Prostate gland (tissue), 2 donors: ENCODE results near the gene BAZ1B. TPM values are rescaled to one million over a fixed set of nuclear protein-coding genes. Genes with fewer than 3 reads are reported as not detected.
"Not testable (repeated sequence)": the region's sequence is repeated elsewhere in the genome, so short reads cannot be mapped to it uniquely, and the experiment has no call there.

Source experiments
- DNase-seq: peaks from one replicate; pipeline ENCODE4 v3.0.0-alpha.2; 2019; ENCODE audit warnings: low spot score
- H3K27ac ChIP-seq, 2 donors: fragments of 200-600 bp; sonication (generic); 2 replicates each; pipeline ENCODE4 v1.5.1; 2017 to 2019
- H3K27me3 ChIP-seq: fragments of 200-600 bp; sonication (generic); replicated peaks from 2 replicates; pipeline ENCODE4 v1.5.1; 2019; ENCODE audit not compliant: insufficient read depth
- H3K36me3 ChIP-seq, 2 donors: fragments of 200-600 bp; sonication (generic); 1 replicate in 1 of 2; 2 replicates in 1 of 2; pipeline versions ENCODE4 v1.5.1 to v1.8.1; 2017 to 2019
- H3K4me1 ChIP-seq: fragments of 200-600 bp; sonication (generic); replicated peaks from 2 replicates; pipeline ENCODE4 v1.5.1; 2019
- H3K4me3 ChIP-seq, 2 donors: fragments of 200-600 bp; sonication (generic); 2 replicates each; pipeline ENCODE4 v1.5.1; 2017 to 2019
- H3K9me3 ChIP-seq: fragments of 200-600 bp; sonication (generic); 2 replicates; pipeline ENCODE4 v1.5.1; 2017
- POLR2A ChIP-seq: fragments of 450-650 bp; IDR thresholded peaks from one replicate; pipeline ENCODE4 v1.6.1; 2016; ENCODE audit warnings: antibody characterized with exemption, mild to moderate bottlenecking
- POLR2AphosphoS5 ChIP-seq: sonication (generic); formaldehyde crosslinking; IDR thresholded peaks from one replicate; pipeline ENCODE4 v1.6.1; 2017; ENCODE audit warnings: antibody characterized with exemption
- WGBS: methylation state at CpG from one replicate; pipeline ENCODE4 v1.1.5; 2018; 5-methylcytosine and 5-hydroxymethylcytosine counted together
- intact Hi-C: fragments of 100-400 bp; cut with DNase I; formaldehyde crosslinking; loops from one replicate; pipeline ENCODE4 v1.14.2; 2022
- total RNA-seq, 2 donors: library from RNA; depleted of rRNA; stranded (reverse); fragments of >200 nt; gene quantifications; one replicate each; pipeline ENCODE4 v1.1.0, GENCODE V29; 2016
- TF ChIP-seq, protein P1 (sequence below), 4 experiments: fragments of 200-600 bp in 2 of 4; fragments of 450-650 bp in 2 of 4; sonication (generic) in 2 of 4; IDR thresholded peaks; 1 replicate in 3 of 4; 2 replicates in 1 of 4; pipeline ENCODE4 v1.5.1; 2016 to 2019; ENCODE audit warnings: antibody characterized with exemption in 4 of 4, mild to moderate bottlenecking in 2 of 4, moderate library complexity in 2 of 4

Gene BAZ1B
- total RNA-seq, 2 donors from 2014 or later: 43.4 to 56.4 TPM

DNA sequence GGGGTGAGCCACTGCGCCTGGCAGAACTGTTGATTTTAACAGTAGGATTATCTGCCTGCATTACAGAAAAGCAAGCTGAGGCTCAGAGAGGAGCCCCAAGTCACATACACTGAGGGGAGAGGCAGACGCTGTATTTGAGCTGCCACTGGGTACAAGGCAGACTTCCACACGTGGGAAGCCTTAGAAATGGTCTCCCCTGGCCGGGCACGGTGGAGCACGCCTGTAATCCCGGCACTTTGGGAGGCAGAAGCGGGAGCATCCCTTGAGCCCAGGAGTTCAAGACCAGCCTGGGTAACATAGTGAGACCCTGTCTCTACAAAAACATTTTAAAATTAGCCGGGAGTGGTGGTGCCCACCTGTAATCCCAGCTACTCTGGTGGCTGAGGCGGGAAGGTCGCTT lies 89.4 kb downstream of the BAZ1B start:
- WGBS: 91% methylated on average over 11 of the region's 11 CpGs
- Histone ChIP-seq H3K9me3 (no peaks in the 10 kb centered on the region), H3K27ac (no peak overlapping the region), H3K27me3 (no peaks in the 10 kb centered on the region), H3K4me3 (no peak overlapping the region), H3K36me3 (no peaks in the 10 kb centered on the region), H3K4me1 (no peaks in the 10 kb centered on the region)
- no peak for DNase-seq
- TF ChIP-seq POLR2AphosphoS5 (no peak), POLR2A (no peak)
- TF ChIP-seq, protein P1, sequence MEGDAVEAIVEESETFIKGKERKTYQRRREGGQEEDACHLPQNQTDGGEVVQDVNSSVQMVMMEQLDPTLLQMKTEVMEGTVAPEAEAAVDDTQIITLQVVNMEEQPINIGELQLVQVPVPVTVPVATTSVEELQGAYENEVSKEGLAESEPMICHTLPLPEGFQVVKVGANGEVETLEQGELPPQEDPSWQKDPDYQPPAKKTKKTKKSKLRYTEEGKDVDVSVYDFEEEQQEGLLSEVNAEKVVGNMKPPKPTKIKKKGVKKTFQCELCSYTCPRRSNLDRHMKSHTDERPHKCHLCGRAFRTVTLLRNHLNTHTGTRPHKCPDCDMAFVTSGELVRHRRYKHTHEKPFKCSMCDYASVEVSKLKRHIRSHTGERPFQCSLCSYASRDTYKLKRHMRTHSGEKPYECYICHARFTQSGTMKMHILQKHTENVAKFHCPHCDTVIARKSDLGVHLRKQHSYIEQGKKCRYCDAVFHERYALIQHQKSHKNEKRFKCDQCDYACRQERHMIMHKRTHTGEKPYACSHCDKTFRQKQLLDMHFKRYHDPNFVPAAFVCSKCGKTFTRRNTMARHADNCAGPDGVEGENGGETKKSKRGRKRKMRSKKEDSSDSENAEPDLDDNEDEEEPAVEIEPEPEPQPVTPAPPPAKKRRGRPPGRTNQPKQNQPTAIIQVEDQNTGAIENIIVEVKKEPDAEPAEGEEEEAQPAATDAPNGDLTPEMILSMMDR (IDR thresholded peaks at IDR 0.05): no peak
- intact Hi-C loops: no loop called here

DNA sequence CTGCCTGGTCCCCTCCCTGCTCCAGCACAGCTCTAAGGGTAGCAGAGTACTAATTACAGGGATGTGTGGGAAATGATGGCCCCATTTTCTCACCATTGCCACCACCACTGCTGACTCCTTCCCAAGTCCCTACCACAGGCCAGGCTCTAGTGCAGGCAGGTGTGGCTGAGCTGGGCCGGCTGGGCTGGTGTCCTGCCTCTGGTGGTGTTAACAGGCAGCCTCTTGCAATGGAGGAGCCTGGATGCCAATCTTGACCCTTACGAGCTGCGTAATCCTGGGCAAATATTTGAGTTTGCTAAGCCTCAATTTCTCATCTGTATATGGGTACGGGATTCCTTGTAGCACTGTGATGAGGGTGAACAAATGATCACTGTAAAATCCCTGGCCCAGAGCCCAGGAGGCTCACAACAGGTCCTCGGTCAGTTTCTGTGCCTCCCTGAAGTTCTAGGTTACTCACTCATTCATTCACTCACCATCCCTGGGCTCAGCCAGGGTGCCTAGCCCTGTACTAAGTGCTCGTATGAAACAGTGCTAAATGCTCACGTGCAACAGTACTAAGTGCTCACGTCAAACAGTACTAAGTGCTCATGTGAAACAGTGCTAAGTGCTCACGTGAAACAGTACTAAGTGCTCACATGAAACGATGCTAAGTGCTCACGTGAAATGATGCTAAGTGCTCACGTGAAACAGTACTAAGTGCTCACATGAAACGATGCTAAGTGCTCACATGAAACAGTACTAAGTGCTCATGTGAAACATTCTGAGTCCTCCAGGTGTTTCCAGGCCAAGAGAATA lies 90.9 kb downstream of the BAZ1B start:
- WGBS: 87% methylated on average over 12 of the region's 13 CpGs
- Histone ChIP-seq H3K4me3 (no peak overlapping the region), H3K4me1 (no peaks in the 10 kb centered on the region), H3K36me3 (no peaks in the 10 kb centered on the region), H3K27ac (no peak overlapping the region), H3K27me3 (no peaks in the 10 kb centered on the region), H3K9me3 (no peaks in the 10 kb centered on the region)
- DNase-seq: no peak
- intact Hi-C loops: no loop called here
- TF ChIP-seq, protein P1 (IDR thresholded peaks at IDR 0.05): no peak
- no peak for TF ChIP-seq POLR2A
- TF ChIP-seq POLR2AphosphoS5: no peak

GRCh38 chr7:73430540-73430939 lies 91.6 kb downstream of the BAZ1B start:
- H3K27ac ChIP-seq, H3K27me3 ChIP-seq, intact Hi-C loops, H3K9me3 ChIP-seq, H3K36me3 ChIP-seq, DNase-seq, H3K4me1 ChIP-seq, H3K4me3 ChIP-seq: not testable (repeated sequence)
- WGBS: 89% methylated on average over 4 of the region's 4 CpGs

DNA sequence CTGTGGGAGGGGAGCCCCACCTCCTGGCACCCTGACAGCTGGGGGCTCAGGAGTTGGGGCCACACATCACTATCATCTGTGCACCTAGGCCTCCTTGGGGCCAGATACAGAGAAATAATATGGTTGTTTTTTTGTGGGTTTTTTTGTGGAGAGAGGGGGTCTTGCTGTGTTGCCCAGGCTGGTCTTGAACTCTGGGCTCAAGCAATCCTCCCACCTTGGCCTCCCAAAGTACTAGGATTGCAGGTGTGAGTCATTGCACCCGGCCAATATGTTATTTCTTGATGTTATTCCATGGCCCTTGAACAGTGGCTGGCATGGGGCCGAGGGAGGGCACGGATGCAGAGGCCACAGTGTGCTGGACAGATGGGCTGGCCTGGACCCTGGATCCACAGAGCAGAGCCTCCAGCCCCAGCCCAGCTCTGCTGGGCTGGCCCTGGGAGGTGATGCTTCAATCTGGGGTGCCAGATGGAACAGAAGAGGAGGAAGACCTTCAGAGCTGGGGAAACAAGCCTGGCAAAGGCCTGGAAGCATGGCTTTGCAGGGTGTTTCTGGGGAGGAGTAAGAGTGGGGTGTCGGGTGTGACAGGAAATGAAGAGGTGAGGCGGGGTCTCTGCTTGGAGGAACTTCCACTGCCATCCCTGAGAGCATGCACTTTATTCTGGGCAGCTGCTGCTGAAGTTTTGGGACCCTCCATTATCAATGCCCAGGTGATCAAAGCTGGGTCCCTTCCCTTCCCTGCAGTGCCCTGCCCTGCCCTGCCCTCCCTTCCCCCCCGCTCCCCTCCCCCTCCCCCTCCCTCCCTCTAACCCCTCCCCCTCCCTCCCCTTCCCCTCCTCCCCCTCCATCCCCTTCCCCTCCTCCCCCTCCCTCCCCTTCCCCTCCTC lies 92.2 kb downstream of the BAZ1B start:
- no peak overlapping the region for H3K27ac ChIP-seq
- no peaks in the 10 kb centered on the region for H3K36me3 ChIP-seq
- WGBS: 80% methylated on average over 5 of the region's 6 CpGs
- no peaks in the 10 kb centered on the region for H3K4me1 ChIP-seq
- intact Hi-C loops: no loop called here
- no peak for DNase-seq
- H3K4me3 ChIP-seq: no peak overlapping the region
- H3K27me3 ChIP-seq: no peaks in the 10 kb centered on the region
- TF ChIP-seq, protein P1 (IDR thresholded peaks at IDR 0.05): no peak
- no peak for TF ChIP-seq POLR2A
- no peak for TF ChIP-seq POLR2AphosphoS5
- no peaks in the 10 kb centered on the region for H3K9me3 ChIP-seq

- intact Hi-C loops: no loop called here
- Histone ChIP-seq H3K27ac (no peak overlapping the region), H3K27me3 (no peaks in the 10 kb centered on the region), H3K36me3 (no peaks in the 10 kb centered on the region), H3K9me3 (no peaks in the 10 kb centered on the region), H3K4me1 (no peaks in the 10 kb centered on the region), H3K4me3 (no peak overlapping the region)
- 22% methylated on average over 14 of the region's 18 CpGs for WGBS
- DNase-seq: no peak
- no peak for TF ChIP-seq POLR2AphosphoS5
- TF ChIP-seq, protein P1 (IDR thresholded peaks at IDR 0.05): no peak
- no peak for TF ChIP-seq POLR2A
Observed at GRCh38 chr7:73429215-73429614, 92.9 kb downstream of the BAZ1B start.
